HG03469 (cell line): ENCODE data around the gene ITPKB.
A peak's percentile ranks its signal among the peaks of the same experiment; 100 is the strongest.

ENCODE experiments used
- ATAC-seq: cut with Tn5 transposase; IDR thresholded peaks from one replicate; pipeline ENCODE4 v1.9.1; 2021; ENCODE audit warnings: mild to moderate bottlenecking, moderate library complexity, moderate number of reproducible peaks; ENCODE audit not compliant: unreplicated experiment

Gene ITPKB

DNA sequence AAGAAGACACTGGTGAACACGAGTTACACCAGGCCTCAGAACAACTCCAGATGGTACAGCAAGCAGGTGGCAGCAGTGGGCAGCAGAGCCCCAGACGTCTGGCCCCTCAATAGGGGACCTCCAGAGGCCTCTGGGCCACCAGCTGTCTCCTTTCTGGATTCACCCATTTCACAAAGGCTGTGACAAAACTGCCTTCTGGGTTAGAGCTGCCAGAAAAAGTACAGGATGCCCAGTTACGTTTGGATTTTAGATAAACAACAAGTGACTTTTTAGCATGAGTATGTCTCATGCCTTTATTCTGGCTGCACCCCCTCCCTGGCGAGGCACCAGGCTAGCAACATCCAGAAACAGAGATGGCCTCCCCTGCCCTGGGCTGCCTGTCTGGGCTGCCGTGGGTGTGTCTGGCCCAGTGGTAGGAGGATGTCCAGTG, 30.1 kb downstream of the ITPKB start:
- ATAC-seq: no peak

DNA sequence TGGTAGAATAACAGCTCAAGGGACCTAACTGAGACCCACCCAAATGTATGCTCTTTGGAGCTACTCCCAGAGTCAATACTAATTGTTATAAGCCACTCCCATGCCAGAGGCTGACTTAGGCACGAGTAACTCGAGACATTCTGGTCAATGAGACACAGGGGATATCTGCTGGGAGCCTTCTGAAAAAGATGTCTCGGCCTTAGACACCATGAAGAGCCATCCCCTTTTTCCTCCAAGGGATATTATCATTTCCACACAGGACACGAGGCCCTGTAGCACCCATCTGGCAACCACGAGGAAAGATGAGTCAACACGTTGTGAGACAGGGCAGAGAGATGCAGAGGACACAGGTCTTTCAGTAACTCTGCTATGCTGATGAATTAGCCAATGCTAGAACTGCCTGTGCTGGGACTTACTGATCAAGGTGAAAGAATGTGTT, 30.7 kb downstream of the ITPKB start:
- ATAC-seq: no peak

GRCh38 chr1:226706684-226707083, 32.4 kb downstream of the ITPKB start:
- no peak for ATAC-seq

DNA sequence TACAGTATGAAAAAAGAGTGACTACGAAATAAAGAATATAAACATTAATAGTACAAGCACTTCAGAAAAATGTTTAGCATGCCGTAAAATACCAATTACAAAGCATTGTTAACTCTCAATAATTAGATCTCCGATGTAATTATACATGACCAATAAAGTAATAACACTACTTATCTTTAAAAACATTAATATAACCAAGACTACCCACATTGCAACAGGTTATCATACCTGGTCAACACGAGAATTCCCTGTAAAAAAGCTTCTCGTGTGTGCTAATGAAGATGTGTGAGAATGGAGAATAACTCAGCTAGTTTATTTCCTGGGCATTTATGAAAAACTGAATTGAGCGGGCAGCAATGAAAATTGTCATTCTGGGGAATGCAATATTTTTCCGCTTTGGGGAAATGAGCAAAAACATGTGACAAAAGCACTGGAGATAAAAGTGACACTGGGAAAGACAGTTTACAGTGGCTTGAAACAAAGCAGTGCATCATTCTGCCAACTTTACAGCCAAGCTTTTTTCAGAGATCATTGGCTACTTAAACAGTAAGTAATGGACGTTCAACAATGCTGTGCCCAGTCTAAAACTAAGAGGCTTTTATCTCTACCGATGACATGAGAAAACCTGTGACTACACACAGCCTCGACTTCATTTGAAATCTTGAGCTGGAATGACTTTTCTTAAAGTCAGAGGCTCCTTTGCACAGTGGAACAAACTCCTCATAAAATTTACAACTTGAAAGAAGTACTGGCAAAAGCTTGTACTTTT, 34.7 kb downstream of the ITPKB start:
- ATAC-seq: no peak

- peak; percentile 55 for ATAC-seq
Measured at GRCh38 chr1:226702957-226703831, 35.9 kb downstream of the ITPKB start.

DNA sequence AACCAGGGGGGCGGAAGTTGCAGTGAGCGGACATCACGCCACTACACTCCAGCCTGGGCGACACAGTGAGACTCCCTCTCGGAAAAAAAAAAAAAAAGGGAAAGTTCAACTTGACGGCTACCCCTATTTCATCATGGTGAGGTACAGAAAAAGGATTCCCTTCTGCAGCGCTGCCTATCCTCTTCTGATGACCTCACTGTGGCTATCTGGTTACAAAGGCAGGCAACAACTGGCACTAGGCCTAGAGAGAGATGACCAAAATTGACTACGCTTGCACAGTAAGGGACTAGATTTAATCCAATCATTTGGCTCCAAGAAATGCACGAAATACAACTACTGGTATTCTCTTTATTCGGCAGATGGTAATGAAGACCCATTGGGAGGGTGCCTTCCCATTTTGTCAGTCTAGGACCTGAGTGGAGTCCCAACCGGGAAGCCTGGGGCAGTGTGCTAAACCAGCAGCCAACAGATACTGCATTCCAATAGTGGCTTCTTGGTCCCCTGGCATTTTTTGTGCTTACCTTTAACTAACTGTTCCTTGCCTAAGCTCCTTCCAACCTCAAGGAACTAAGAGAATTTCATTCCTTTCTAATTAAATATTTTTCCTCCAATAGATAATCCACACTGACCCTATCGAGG, 36.6 kb downstream of the ITPKB start:
- no peak for ATAC-seq

DNA sequence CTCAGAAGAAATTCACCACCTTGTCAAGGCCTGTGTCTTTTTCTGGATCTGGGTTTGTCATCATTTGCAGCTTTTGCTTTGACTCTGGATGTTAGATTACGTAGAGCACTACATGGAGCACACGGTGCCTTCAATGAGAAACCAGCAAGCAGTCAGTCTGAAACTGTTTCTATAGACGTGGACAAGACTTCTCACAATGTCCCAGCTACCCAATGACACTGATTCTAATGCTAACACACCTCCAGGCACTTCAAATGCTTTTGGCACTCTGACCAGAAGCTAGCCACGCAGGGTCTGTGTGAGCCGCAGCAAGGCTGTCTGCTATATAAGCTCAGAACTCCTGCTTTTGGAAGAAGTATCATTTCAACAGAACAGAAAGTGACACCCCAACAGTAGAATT, 38.2 kb downstream of the ITPKB start:
- ATAC-seq: no peak

DNA sequence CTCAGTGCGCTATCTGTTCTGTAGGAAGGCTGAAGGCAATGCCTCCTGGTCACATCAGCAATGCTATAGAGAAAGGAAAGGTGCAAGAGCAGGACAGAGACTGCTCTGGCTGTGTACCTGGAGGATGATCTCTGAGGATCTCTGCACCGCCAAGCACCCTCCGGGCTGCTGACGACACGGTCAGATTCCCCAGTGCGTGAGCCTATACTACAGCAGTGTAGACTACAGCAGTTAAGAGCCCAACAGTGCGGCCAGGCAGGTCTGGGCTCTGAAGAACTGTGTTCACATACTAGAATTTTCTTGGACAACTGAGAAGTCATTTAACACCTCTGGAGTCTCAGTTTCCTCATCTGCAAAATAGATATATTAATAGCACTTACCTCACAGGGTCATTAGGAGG, 39.9 kb downstream of the ITPKB start:
- no peak for ATAC-seq

- ATAC-seq: no peak
Measured at GRCh38 chr1:226698659-226699058, 40.4 kb downstream of the ITPKB start.

GRCh38 chr1:226697929-226698544, 41.0 kb downstream of the ITPKB start:
- ATAC-seq: peak; percentile 22

- peak; percentile 34 for ATAC-seq
Measured at GRCh38 chr1:226697151-226697928, 41.7 kb downstream of the ITPKB start.

DNA sequence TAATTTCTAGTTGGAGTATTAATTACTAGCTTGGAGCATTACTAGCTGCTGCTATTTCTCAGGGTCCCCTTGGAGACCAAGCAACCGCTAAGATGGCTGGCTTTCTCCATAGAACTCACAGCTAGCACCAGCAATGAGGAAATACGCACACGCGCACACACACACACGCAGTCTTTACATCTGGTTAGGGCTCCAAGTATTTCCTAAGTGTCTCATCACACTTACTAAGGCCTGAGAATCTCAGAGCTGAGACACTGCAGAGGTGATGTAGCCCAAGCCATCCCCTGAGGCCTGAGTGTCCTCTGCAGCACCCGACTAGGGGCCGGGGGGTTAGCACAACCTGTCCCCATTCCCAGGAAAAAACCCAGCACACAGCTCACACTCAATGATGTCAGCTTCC, 42.5 kb downstream of the ITPKB start:
- ATAC-seq: no peak

- ATAC-seq: no peak
Measured at GRCh38 chr1:226695335-226695900, 43.7 kb downstream of the ITPKB start.

DNA sequence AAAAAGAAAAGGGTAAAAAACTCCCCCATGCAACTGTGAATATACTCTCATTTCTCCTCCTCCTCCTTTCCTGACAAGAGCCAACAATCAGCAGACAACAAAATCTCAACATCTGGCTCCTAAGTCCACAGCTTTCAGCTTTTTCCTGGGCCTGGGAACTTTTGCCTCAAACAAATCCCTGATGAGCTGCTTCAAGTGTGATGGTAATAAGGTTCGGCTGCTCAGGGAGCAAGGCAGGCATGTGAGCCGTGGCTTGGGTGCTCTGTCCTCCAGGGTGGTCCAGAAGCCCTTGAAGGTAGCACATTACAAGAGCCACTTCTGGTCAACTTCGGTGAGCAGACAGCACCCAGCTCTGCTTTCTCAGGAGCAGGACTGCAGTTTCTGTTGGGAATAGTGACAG, 46.3 kb downstream of the ITPKB start:
- ATAC-seq: no peak

DNA sequence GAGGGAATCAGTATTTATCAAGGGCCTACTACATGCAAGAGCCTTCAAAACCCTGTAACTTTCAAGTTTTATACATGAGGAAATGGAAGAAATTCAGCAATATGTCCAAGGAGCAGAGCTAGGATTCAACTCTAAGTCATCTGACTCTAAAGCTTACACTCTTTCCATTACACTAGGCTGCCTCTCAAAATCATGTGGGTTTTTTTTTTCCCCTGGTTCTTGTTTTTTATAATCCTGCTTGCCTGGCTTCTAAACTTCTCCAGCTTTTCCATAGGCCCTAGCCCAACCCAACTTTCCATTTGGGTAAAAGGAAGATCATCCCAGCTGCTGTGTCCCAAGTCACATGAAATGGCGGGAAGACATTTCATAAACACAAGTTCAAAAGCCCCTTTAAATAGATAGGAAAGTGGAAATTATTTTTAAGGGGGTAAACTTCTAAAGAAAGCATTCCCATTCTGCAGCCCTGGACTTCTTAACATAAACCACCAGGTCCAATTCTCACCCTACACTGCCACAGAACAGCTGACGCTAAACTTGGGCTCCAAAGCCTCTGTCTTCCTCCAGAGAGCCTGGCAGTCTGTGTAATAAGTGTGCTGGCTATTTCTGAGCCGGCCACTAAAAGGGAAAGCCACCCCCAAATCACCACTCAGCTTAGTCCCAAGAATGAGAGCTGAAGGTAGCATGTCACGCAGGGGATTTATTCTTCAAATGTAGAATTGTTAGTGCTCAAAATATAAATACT, 46.9 kb downstream of the ITPKB start:
- ATAC-seq: no peak

DNA sequence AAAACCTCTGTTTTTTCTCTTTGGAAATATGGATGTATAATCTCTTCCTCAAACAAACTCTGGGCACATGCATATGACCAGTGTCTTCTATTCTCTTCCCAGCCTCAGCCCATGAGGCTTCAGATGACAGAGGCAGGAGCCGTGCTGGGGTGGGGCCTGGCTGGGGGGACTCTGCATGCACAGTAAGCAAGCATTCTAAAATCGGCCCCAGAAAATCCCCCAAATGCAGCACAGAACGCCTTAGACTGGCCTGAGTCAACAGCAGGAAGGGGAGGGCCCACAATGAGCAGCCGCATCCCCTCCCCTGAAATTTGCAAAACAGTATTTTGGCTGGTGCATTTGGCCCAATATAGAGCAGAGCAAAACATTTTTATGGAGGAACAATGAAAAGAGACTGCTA, 47.8 kb downstream of the ITPKB start:
- ATAC-seq: no peak

DNA sequence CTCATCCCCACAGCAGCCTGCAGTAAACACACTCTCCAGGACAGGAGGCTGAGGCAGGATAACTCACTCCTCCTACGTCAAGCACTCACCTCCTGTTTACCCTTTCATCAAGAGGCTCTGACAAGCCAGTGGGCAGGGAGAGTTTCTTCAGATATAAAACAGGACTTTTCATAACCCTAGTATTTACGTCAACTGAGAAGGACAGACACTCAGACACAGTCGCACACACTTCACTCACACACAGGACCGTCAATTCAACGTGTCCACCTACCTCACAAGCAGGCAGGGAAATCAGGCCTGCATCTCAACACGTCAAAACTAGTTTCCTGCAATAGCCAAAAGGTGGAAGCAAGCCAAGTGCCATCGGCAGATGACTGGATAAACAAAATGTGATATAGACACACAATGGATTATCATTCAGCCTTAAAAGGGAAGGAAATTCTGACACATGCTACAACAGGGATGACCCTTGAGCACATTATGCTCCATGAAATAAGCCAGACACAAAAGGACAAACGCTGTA, 48.6 kb downstream of the ITPKB start:
- ATAC-seq: no peak

- no peak for ATAC-seq
Measured at GRCh38 chr1:226688808-226689207, 50.3 kb downstream of the ITPKB start.
